NT2/D1 (cell line): ENCODE results near the gene ITPK1.

ENCODE experiments used
- SUZ12 ChIP-seq: IDR thresholded peaks from 2 replicates; pipeline ENCODE4 v1.6.1; 2011; ENCODE audit not compliant: insufficient read length, insufficient read depth; ENCODE audit errors: extremely low read depth
- YY1 ChIP-seq: IDR thresholded peaks from 2 replicates; pipeline ENCODE4 v1.6.1; 2011; ENCODE audit not compliant: insufficient read length, insufficient read depth
- ZNF274 ChIP-seq: IDR thresholded peaks from 2 replicates; pipeline ENCODE4 v1.6.1; 2011; ENCODE audit warnings: mild to moderate bottlenecking, low read depth, low read length

DNA sequence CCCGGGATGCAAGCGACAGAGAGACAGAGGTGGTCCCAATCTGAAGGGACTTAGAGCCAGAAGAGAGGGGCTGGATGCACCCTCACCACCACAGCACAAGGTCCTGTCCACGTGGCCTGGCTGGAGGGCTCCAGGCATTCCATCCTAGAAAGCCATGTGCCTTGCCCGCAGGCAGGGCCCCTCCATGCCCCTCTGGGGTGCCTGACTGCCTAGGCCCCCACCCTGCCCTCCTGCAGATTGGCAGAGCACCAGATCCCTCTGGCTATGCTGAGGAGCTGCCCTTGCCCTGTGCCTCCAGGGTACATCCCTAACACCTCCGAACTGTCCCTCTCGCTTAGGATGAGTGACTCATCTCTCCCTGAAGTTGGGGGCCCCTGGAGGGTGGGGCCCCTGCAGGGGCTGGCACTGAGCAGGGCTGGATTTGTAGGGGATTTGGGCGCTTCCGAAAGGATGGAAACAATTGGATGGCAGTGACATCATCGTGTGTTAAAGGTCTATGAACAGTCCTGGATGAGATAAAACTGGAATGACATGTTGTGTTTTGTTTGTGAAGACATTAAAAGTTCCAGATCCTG, 141.8 kb downstream of the ITPK1 start:
- TF ChIP-seq SUZ12 (no peak), YY1 (no peak), ZNF274 (no peak)
